Measurements from ENCODE around the gene FRAS1. TPM values are rescaled to one million over a fixed set of nuclear protein-coding genes. Genes with fewer than 3 reads are reported as not detected.
"Not testable (repeated sequence)": the region's sequence is repeated elsewhere in the genome, so short reads cannot be mapped to it uniquely, and the experiment has no call there.

FRAS1 gene
- total and polyA plus RNA-seq, 2 donors (not counting 1 experiment from before 2014, with no cell fraction given) = 0.03 to 0.12 TPM

- CTCF ChIA-PET = no interaction called here
- no peaks in the 10 kb centered on the region for H3K36me3 ChIP-seq (replicated peaks in 1 of 2; ENCODE audit: control extremely low read depth in 1 of 2, control insufficient read depth in 1 of 2, extremely low read depth in 1 of 2, insufficient read depth in 2 of 2, low read length in 1 of 2)
These were observed 439.0 kb downstream of the FRAS1 start for GRCh38 chr4:78496021-78496643.

GRCh38 chr4:78506260-78506659 is 449.1 kb downstream of the FRAS1 start:
- CTCF ChIA-PET; H3K36me3 ChIP-seq (replicated peaks in 1 of 2; ENCODE audit: control extremely low read depth in 1 of 2, control insufficient read depth in 1 of 2, extremely low read depth in 1 of 2, insufficient read depth in 2 of 2, low read length in 1 of 2); POLR2A ChIA-PET; H3K4me3 ChIP-seq (ENCODE audit: control extremely low read depth in 1 of 5, extremely low read depth in 1 of 5, insufficient read depth in 1 of 5, low read depth in 2 of 5, low read length in 4 of 5); H3K9ac ChIP-seq (ENCODE audit: low read length); H3K9me3 ChIP-seq (ENCODE audit: control extremely low read depth in 1 of 3, control insufficient read depth in 2 of 3, insufficient read depth in 1 of 3, low read length in 2 of 3); H3K4me1 ChIP-seq (ENCODE audit: control insufficient read depth in 2 of 2, insufficient read depth in 2 of 2, low read length in 2 of 2); H3K27ac Mint-ChIP-seq; H4K20me1 ChIP-seq (ENCODE audit: control insufficient read depth, insufficient read depth, low read length, poor library complexity, severe bottlenecking); H3K27ac ChIP-seq (ENCODE audit: low read length in 2 of 2); ATAC-seq (ENCODE audit: low read depth); H3K4me1 Mint-ChIP-seq; H3K79me2 ChIP-seq (ENCODE audit: control insufficient read depth, insufficient read depth, low read length); intact Hi-C loops (cut with micrococcal nuclease); H3K4me3 Mint-ChIP-seq; H3K4me2 ChIP-seq (replicated peaks; ENCODE audit: low read depth, low read length, poor library complexity, severe bottlenecking); H3K9me3 Mint-ChIP-seq (ENCODE audit: insufficient read depth); H2AFZ ChIP-seq (ENCODE audit: insufficient read depth, low read depth, low read length, poor library complexity, severe bottlenecking); H3K27me3 ChIP-seq (replicated peaks in 1 of 4; ENCODE audit: control extremely low read depth in 1 of 4, control insufficient read depth in 3 of 4, insufficient read depth in 4 of 4, low read length in 3 of 4); DNase-seq: not testable (repeated sequence)
- H3K27me3 Mint-ChIP-seq = peaks cover 14% of the 10 kb centered on the region
- 83% methylated on average over 9 of the region's 10 CpGs for WGBS (ENCODE audit: insufficient coverage)

More at GRCh38 chr4:78496021-78496643, 439.0 kb downstream of the FRAS1 start:
- H3K27ac Mint-ChIP-seq = no peak overlapping the region
- Histone ChIP-seq H4K20me1 (ENCODE audit: control insufficient read depth, insufficient read depth, low read length, poor library complexity, severe bottlenecking) (no peaks in the 10 kb centered on the region), H3K4me3 (ENCODE audit: control extremely low read depth in 1 of 5, extremely low read depth in 1 of 5, insufficient read depth in 1 of 5, low read depth in 2 of 5, low read length in 4 of 5) (no peak overlapping the region), H3K4me1 (ENCODE audit: control insufficient read depth in 2 of 2, insufficient read depth in 2 of 2, low read length in 2 of 2) (no peaks in the 10 kb centered on the region), H3K79me2 (ENCODE audit: control insufficient read depth, insufficient read depth, low read length) (no peaks in the 10 kb centered on the region), H3K9me3 (ENCODE audit: control extremely low read depth in 1 of 3, control insufficient read depth in 2 of 3, insufficient read depth in 1 of 3, low read length in 2 of 3) (no peaks in the 10 kb centered on the region), H3K9ac (ENCODE audit: low read length) (no peak overlapping the region), H3K27ac (ENCODE audit: low read length in 2 of 2) (no peak overlapping the region), H2AFZ (ENCODE audit: insufficient read depth, low read depth, low read length, poor library complexity, severe bottlenecking) (no peak overlapping the region), H3K27me3 (replicated peaks in 1 of 4; ENCODE audit: control extremely low read depth in 1 of 4, control insufficient read depth in 3 of 4, insufficient read depth in 4 of 4, low read length in 3 of 4) (no peaks in the 10 kb centered on the region), H3K4me2 (replicated peaks; ENCODE audit: low read depth, low read length, poor library complexity, severe bottlenecking) (no peak overlapping the region)
- TF ChIP-seq, protein P1, sequence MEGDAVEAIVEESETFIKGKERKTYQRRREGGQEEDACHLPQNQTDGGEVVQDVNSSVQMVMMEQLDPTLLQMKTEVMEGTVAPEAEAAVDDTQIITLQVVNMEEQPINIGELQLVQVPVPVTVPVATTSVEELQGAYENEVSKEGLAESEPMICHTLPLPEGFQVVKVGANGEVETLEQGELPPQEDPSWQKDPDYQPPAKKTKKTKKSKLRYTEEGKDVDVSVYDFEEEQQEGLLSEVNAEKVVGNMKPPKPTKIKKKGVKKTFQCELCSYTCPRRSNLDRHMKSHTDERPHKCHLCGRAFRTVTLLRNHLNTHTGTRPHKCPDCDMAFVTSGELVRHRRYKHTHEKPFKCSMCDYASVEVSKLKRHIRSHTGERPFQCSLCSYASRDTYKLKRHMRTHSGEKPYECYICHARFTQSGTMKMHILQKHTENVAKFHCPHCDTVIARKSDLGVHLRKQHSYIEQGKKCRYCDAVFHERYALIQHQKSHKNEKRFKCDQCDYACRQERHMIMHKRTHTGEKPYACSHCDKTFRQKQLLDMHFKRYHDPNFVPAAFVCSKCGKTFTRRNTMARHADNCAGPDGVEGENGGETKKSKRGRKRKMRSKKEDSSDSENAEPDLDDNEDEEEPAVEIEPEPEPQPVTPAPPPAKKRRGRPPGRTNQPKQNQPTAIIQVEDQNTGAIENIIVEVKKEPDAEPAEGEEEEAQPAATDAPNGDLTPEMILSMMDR (IDR thresholded peaks at IDR 0.05) = no peak
- no peak for TF ChIP-seq EZH2 (IDR thresholded peaks at IDR 0.05; ENCODE audit: borderline replicate concordance, insufficient read depth, low read depth, low read length, poor library complexity, severe bottlenecking)
- H3K4me1 Mint-ChIP-seq = no peaks in the 10 kb centered on the region
- ATAC-seq (ENCODE audit: low read depth) (no peak), DNase-seq (no peak)
- 80% methylated on average over 1 of the region's 4 CpGs for whole genome bisulfite sequencing (ENCODE audit: insufficient coverage)
- POLR2A ChIA-PET = no interaction called here
- H3K9me3 Mint-ChIP-seq (ENCODE audit: insufficient read depth) = peaks cover 2% of the 10 kb centered on the region
- no peak overlapping the region for H3K4me3 Mint-ChIP-seq
- peaks cover 6% of the 10 kb centered on the region for H3K27me3 Mint-ChIP-seq
- intact Hi-C loops (cut with micrococcal nuclease) = no loop called here
